Erythroblast (primary cell): ENCODE data around the gene MYL2.

Source experiments
- GATA1 ChIP-seq: IDR thresholded peaks from 2 replicates; pipeline ENCODE4 v1.6.1; 2011; ENCODE audit warnings: low read depth, mild to moderate bottlenecking, control low read depth, low read length, moderate library complexity
- POLR2A ChIP-seq: IDR thresholded peaks from 2 replicates; pipeline ENCODE4 v1.6.1; 2011; ENCODE audit warnings: mild to moderate bottlenecking, low read length

GRCh38 chr12:110957159-110957558 lies 36.8 kb upstream of the MYL2 start:
- TF ChIP-seq POLR2A (no peak), GATA1 (no peak)
